Thoracic aorta (tissue), 2 donors: Measurements from ENCODE around the gene SLC6A1. TPM values are rescaled to one million over a fixed set of nuclear protein-coding genes. Genes with fewer than 3 reads are reported as not detected.

Experiments
- ATAC-seq: fragments of 150-250 bp; one replicate; pipeline ENCODE4 v1.8.0; 2017; ENCODE audit warnings: low read depth; ENCODE audit not compliant: insufficient number of reproducible peaks, low FRiP score
- DNase-seq: peaks from one replicate; pipeline ENCODE4 v3.0.0-alpha.2; 2020; ENCODE audit warnings: low spot score
- H3K27ac ChIP-seq, 2 donors: fragments of 200-600 bp; sonication (generic); 1 replicate in 1 of 2; 2 replicates in 1 of 2; pipeline ENCODE4 v1.5.1; 2016; ENCODE audit warnings: mild to moderate bottlenecking in 2 of 2, moderate library complexity in 2 of 2
- H3K27me3 ChIP-seq: fragments of 200-600 bp; sonication (generic); replicated peaks from 2 replicates; pipeline ENCODE4 v1.6.0; 2016; ENCODE audit warnings: mild to moderate bottlenecking; ENCODE audit not compliant: insufficient read depth
- H3K36me3 ChIP-seq: fragments of 200-600 bp; sonication (generic); one replicate; pipeline ENCODE4 v1.5.1; 2016
- H3K4me1 ChIP-seq, 2 donors: fragments of 200-600 bp; sonication (generic); 1 replicate in 1 of 2; 2 replicates in 1 of 2; pipeline versions ENCODE4 v1.5.1 to v1.6.0; 2016; ENCODE audit warnings: low read depth in 2 of 2, mild to moderate bottlenecking in 1 of 2; ENCODE audit not compliant: control insufficient read depth in 1 of 2
- H3K4me3 ChIP-seq: fragments of 200-600 bp; sonication (generic); 2 replicates; pipeline ENCODE4 v1.5.1; 2016; ENCODE audit warnings: mild to moderate bottlenecking
- H3K9me3 ChIP-seq: fragments of 200-600 bp; sonication (generic); 2 replicates; pipeline ENCODE4 v1.5.1; 2016
- total RNA-seq, 2 donors: library from RNA; depleted of rRNA; stranded (reverse); fragments of >200 nt; gene quantifications; one replicate each; pipeline versions ENCODE4 v1.1.0 to v1.2.3, GENCODE V29; 2016
- TF ChIP-seq, protein P1 (sequence below): fragments of 200-600 bp; sonication (generic); IDR thresholded peaks from one replicate; pipeline ENCODE4 v1.5.1; 2019; ENCODE audit warnings: antibody characterized with exemption

The SLC6A1 gene
- 1 to 10 TPM; 1.2 to 4.6 TPM for total RNA-seq

DNA sequence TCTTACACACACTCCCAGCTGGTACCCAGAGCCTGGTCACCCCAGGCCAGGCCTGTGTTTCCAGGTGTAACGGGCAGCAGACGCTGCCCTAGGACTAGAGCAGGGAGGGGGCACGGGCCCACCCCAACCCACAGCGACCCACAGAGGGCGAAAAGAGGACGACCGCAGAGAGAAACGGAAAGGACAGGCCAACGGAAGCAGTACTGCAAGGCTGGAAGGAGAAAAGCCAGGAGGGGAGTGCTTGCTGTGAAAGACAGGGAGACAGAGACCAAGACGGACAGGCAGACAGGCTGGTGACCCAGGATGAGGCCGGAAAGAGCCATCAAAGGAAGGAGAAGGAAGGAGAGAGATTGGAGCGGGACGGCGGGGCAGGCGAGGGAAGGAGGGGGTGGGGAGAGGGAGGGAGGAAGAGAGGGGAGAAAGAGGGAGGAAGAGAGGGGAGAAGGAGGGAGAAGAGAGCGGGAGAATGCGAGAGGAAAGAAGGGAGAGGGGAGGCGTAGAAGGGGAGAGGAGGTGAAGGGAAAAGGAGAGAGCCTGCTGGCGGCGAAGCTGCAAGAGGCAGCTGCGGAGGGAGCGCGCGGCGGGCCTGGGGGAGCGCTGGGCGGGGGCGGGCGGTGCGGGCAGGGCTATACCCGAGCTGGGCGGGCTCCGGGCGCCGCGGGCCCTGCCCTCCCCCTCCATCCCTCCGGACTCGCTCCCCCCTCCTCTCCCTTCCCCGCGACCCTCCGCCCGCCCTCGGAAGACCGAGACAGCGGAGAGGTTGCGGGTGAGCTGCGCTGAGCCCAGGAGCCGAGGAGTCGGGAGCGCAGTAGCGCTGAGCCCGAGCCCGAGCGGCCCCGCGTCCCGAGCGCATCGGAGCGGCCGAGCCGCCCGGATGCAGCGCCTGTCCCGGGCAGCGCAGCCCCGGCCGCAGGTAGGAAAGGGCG is at the start of gene SLC6A1:
Gene SLC6A1, plus strand, starts transcription at position 732 of the 926 bp plus-strand sequence. CDS start 24,464 bp downstream, outside the sequence.
- TF ChIP-seq, protein P1, sequence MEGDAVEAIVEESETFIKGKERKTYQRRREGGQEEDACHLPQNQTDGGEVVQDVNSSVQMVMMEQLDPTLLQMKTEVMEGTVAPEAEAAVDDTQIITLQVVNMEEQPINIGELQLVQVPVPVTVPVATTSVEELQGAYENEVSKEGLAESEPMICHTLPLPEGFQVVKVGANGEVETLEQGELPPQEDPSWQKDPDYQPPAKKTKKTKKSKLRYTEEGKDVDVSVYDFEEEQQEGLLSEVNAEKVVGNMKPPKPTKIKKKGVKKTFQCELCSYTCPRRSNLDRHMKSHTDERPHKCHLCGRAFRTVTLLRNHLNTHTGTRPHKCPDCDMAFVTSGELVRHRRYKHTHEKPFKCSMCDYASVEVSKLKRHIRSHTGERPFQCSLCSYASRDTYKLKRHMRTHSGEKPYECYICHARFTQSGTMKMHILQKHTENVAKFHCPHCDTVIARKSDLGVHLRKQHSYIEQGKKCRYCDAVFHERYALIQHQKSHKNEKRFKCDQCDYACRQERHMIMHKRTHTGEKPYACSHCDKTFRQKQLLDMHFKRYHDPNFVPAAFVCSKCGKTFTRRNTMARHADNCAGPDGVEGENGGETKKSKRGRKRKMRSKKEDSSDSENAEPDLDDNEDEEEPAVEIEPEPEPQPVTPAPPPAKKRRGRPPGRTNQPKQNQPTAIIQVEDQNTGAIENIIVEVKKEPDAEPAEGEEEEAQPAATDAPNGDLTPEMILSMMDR: peak; percentile 8
- peaks cover 0 to 10% of the 10 kb centered on the region in 2 donors for H3K4me1 ChIP-seq
- no peak for DNase-seq
- H3K4me3 ChIP-seq: peak within 1 kb of the TSS; percentile 69
- no peaks in the 10 kb centered on the region for H3K9me3 ChIP-seq
- H3K27me3 ChIP-seq: no peaks in the 10 kb centered on the region
- H3K27ac ChIP-seq: peak within 1 kb of the TSS in 1 of 2 donors; percentile 4
- H3K36me3 ChIP-seq: no peaks in the 10 kb centered on the region
- ATAC-seq: no peak

DNA sequence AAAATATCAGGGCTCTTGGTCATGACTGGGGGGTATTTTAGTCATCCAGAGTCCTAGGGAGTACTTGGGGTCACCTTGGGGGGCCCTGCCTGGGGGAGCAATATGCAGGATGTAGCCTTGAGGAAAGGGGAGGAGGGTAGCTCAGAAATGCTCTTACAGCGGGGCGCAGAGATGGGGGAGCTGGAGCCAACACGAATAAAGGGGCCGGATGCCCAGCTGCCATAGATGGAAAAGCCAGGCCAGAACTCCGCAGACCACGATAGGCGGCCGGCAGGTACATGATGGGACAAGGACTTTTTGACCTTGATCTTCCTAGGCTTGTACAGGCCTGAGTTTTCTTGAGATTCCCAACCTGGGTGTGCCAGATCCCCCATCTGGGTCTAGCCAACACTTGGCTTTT is 47.7 kb upstream of the SLC6A1 start:
- no peak for DNase-seq
- Histone ChIP-seq H3K27ac (no peak overlapping the region), H3K27me3 (no peaks in the 10 kb centered on the region), H3K4me3 (no peak overlapping the region), H3K4me1 (no peaks in the 10 kb centered on the region), H3K9me3 (no peaks in the 10 kb centered on the region), H3K36me3 (no peaks in the 10 kb centered on the region)
- TF ChIP-seq, protein P1: no peak
- no peak for ATAC-seq

DNA sequence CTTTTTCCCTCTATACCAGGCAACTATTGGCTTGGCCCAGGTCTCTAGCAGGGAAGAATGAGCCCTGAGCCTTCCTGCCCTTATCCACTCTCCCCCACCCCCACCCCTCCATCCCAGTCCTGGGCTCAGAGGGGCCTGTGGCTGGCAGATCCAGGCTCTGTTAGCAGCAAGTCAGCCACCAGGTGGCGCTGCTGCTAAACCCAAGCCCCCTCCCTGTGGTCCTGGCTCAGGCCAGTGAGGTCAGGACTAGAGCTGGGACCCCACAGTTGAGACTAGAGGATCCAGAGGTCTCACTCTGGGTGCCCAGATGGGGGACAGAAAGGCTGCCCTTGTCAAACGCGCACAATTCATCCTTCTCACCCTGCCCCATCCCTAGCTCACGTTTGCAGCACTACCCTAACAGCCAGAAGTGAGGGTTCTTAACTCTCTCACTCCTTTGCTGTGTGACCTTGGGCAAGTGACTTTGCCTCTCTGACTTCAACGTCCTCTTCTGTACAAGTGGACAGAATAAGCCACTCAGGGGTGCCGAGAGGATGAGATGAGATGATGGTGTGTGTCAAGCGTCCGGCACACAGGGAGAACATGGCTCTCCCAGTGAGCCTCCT is 46.8 kb upstream of the SLC6A1 start:
- Histone ChIP-seq H3K4me3 (no peak overlapping the region), H3K27me3 (no peaks in the 10 kb centered on the region), H3K9me3 (no peaks in the 10 kb centered on the region), H3K4me1 (no peaks in the 10 kb centered on the region), H3K36me3 (no peaks in the 10 kb centered on the region), H3K27ac (no peak overlapping the region)
- ATAC-seq: no peak
- TF ChIP-seq, protein P1: peak; percentile 83
- DNase-seq: peak; percentile 13

DNA sequence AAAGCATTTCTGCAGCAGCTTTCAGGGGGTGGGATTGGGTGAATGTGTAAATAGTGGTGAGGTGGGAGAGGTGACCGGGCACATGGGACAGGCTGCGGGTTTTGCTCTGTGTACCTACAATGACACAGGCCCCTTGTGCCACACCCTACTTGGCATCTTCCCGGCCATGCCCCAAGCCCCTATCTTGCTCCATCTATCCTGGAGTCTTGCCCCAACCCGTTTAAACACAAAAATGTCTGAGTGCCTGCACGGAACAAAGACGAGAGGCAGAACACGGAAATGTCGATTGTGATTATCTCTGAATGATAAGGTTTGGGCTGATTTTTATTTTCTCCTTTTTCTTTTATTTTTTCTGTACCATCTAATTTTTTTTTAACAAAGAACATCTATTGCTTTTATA is 46.0 kb upstream of the SLC6A1 start:
- no peaks in the 10 kb centered on the region for H3K36me3 ChIP-seq
- no peak overlapping the region for H3K27ac ChIP-seq
- ATAC-seq (no peak), DNase-seq (no peak)
- no peak overlapping the region for H3K4me3 ChIP-seq
- peaks cover 0 to 7% of the 10 kb centered on the region in 2 donors for H3K4me1 ChIP-seq
- no peaks in the 10 kb centered on the region for H3K9me3 ChIP-seq
- TF ChIP-seq, protein P1: no peak
- H3K27me3 ChIP-seq: no peaks in the 10 kb centered on the region

DNA sequence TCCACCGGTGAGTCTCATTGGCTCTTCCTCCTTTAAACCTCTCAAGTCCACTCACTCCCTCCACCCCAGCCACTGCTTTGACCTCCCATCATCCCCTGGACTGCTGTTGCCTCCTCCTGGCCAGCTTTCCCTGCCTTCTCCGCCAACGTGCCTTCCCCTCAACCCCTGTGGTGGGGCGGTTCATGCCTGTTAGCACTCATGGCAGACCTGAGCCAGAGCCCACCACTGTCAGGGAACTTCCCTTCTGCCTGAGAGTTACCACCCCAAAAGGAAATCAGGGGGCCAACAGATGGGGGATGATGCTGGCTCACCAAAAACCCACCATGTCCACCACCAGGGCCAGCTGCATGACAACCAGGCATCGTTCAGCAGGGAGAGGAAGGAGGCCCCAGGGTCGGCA is 44.2 kb upstream of the SLC6A1 start:
- no peaks in the 10 kb centered on the region for H3K9me3 ChIP-seq
- ATAC-seq (no peak), DNase-seq (no peak)
- no peak overlapping the region for H3K4me3 ChIP-seq
- peaks cover 0 to 10% of the 10 kb centered on the region in 2 donors for H3K4me1 ChIP-seq
- H3K27me3 ChIP-seq: no peaks in the 10 kb centered on the region
- no peaks in the 10 kb centered on the region for H3K36me3 ChIP-seq
- no peak overlapping the region for H3K27ac ChIP-seq
- TF ChIP-seq, protein P1: no peak
